Activated CD4-positive, alpha-beta T cell treated with anti-CD3 and anti-CD28 coated beads for 4 hours (primary cell): Measurements from ENCODE around the gene NRAS.

Experiments
- DNase-seq, 2 donors: peaks; one replicate each; pipeline ENCODE4 v3.0.0-alpha.2; 2020

NRAS gene

GRCh38 chr1:114716304-114717170, at the start of gene NRAS:
Gene NRAS, minus strand, starts transcription at chr1:114716771. Its CDS starts 611 bp downstream, at chr1:114716160.
- peak; percentile 96 for DNase-seq

- DNase-seq: no peak
Measured at GRCh38 chr1:114764689-114765088, 48.1 kb upstream of the NRAS start.

- DNase-seq: no peak
Measured at GRCh38 chr1:114758256-114758832, 41.8 kb upstream of the NRAS start.

- DNase-seq: peak; percentile 96 to 98
Measured at GRCh38 chr1:114757455-114758255, 41.1 kb upstream of the NRAS start, which contains the start of gene CSDE1. Gene CSDE1, minus strand, starts transcription at chr1:114757984. Its CDS starts 18,094 bp downstream, at chr1:114739890.

- peak in 1 of 2 donors; percentile 7 for DNase-seq
Measured at GRCh38 chr1:114756949-114757454, 40.4 kb upstream of the NRAS start.

- DNase-seq: peak in 1 of 2 donors; percentile 10
Measured at GRCh38 chr1:114756009-114756892, 39.7 kb upstream of the NRAS start.

GRCh38 chr1:114755006-114755931, 38.7 kb upstream of the NRAS start:
- no peak for DNase-seq

- DNase-seq: peak; percentile 15 to 17
Measured at GRCh38 chr1:114753702-114754101, 37.1 kb upstream of the NRAS start.

- no peak for DNase-seq
Measured at GRCh38 chr1:114753143-114753542, 36.6 kb upstream of the NRAS start.

- no peak for DNase-seq
Measured at GRCh38 chr1:114750780-114751179, 34.2 kb upstream of the NRAS start.

GRCh38 chr1:114749835-114750234, 33.3 kb upstream of the NRAS start:
- DNase-seq: no peak

- DNase-seq: no peak
Measured at GRCh38 chr1:114746450-114747121, 30.0 kb upstream of the NRAS start.

- no peak for DNase-seq
Measured at GRCh38 chr1:114745291-114745690, 28.7 kb upstream of the NRAS start.

GRCh38 chr1:114741963-114742746, 25.6 kb upstream of the NRAS start:
- no peak for DNase-seq

GRCh38 chr1:114740331-114740730, 23.8 kb upstream of the NRAS start:
- no peak for DNase-seq

- DNase-seq: no peak
Measured at GRCh38 chr1:114737314-114737849, 20.8 kb upstream of the NRAS start.

- DNase-seq: no peak
Measured at GRCh38 chr1:114735479-114735878, 18.9 kb upstream of the NRAS start.

GRCh38 chr1:114729782-114730181, 13.2 kb upstream of the NRAS start:
- DNase-seq: no peak

- no peak for DNase-seq
Measured at GRCh38 chr1:114728553-114728952, 12.0 kb upstream of the NRAS start.
